Measurements from ENCODE around the gene PCGF1. TPM values are rescaled to one million over a fixed set of nuclear protein-coding genes. Genes with fewer than 3 reads are reported as not detected.

Gene PCGF1
- total and polyA plus RNA-seq, 9 of the 15 experiments (the other 6 are each of a cell fraction or from before 2014, with no cell fraction given) = 20.3 to 45.7 (median 29.3) TPM

GRCh38 chr2:74553892-74554819 is 46.7 kb upstream of the PCGF1 start, which contains the start of the genes DOK1 and LOXL3 (continued):
- TF ChIP-seq, protein P1, sequence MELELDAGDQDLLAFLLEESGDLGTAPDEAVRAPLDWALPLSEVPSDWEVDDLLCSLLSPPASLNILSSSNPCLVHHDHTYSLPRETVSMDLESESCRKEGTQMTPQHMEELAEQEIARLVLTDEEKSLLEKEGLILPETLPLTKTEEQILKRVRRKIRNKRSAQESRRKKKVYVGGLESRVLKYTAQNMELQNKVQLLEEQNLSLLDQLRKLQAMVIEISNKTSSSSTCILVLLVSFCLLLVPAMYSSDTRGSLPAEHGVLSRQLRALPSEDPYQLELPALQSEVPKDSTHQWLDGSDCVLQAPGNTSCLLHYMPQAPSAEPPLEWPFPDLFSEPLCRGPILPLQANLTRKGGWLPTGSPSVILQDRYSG (tag; conservative IDR thresholded peaks at IDR 0.05; ENCODE audit: low read depth) = no peak
- no peak for TF ChIP-seq POU5F1 (IDR thresholded peaks at IDR 0.05; ENCODE audit: borderline replicate concordance, low read depth, low read length, partially characterized antibody)
- TF ChIP-seq NCOA6 (IDR thresholded peaks at IDR 0.05) = no peak

DNA sequence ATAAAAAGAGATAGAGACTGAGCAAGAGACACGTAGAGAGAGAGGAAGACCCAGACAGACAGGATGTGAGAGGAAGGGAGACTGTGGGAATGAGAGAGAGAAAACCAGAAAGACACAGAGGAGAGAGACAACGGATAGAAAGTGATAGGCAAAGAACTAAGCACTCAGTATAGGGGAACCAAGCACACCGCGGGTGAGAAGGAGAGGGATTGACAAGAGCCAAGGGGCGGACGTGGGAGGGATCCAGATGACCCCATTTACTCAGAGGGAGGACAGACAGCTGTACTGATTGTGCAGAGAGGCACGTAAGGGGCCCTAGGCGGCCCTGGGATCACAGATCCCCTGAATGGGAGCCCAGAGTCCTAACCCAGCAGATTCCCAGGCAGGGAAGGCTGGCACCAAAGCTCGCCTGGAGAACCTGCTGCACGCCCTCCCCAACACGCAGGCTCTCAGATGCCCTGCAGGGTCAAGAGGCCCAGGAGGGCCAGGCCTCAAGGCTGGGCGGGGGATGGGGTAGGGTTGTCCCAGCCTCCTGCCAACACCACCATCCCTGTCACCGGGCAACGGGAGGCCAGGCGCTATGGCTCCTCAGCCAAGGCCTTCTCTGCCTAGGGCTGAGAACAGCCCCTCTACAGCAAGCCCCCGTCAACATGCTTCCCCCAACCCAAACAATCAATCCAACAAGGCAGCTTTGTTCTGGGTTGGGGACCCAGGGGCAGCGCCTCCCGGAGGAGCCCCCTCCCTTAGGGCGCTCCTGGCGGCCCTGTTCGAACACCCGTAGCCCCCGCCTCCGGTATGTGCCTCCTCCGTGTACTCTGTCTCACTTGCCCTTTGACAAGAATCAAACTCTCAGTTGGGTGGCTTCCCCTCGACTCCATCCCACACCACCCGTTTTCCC is 45.7 kb upstream of the PCGF1 start:
- FAIRE-seq (peak; percentile 11), DNase-seq (ENCODE audit: extremely low read depth in 1 of 4, low spot score in 3 of 4) (peak in 1 of 4 experiments; percentile 27), ATAC-seq (no peak)
- peaks cover 16% of the 10 kb centered on the region; the same call in 2 of the 3 replicates for H3K79me2 ChIP-seq (ENCODE audit: control insufficient read depth, insufficient read depth, low read length)
- peaks cover 22 to 64% of the 10 kb centered on the region in 2 experiments for H3K4me1 ChIP-seq (replicated peaks in 1 of 2; ENCODE audit: control insufficient read depth in 2 of 2, insufficient read depth in 2 of 2, low read length in 2 of 2)
- H3K9ac ChIP-seq (ENCODE audit: insufficient read depth in 1 of 2, low read depth in 2 of 2, low read length in 2 of 2) = peak overlapping the region; percentile 83 to 99; a peak in 3 of 4 replicates
- H2AFZ ChIP-seq (ENCODE audit: low read depth, low read length) = peak overlapping the region; percentile 90
- BruUV-seq (replicated peaks) = TSS peak; percentile 69
- POLR2A ChIA-PET = interaction anchor here (0.6 to 1.1 kb wide), 2 partner anchors 22 to 44 kb away, joined by 4 to 5 read pairs; no protein-coding TSS in a partner anchor
- intact Hi-C loops (cut with micrococcal nuclease) = no loop called here
- in situ Hi-C loops (cut with MboI) = no loop called here
- no peaks in the 10 kb centered on the region for H4K20me1 ChIP-seq (replicated peaks; ENCODE audit: control insufficient read depth, insufficient read depth, low read length)
- no peaks in the 10 kb centered on the region for H3K9me3 ChIP-seq (replicated peaks; ENCODE audit: control insufficient read depth, insufficient read depth, low read depth, low read length)
- CTCF ChIA-PET (ENCODE audit: low intra/inter-chr PET ratio) = interaction anchor here (0.5 kb wide), 1 partner anchor 301 kb away, joined by 3 read pairs; no protein-coding TSS in a partner anchor
- WGBS (ENCODE audit: insufficient coverage, low coverage, missing lambda C conversion rate) = 46% methylated on average over 17 of the region's 27 CpGs
- H3K4me2 ChIP-seq (ENCODE audit: insufficient read depth, low read length) = peak overlapping the region; percentile 95
- peaks cover 17% of the 10 kb centered on the region; the same call in 1 of the 3 replicates for H3K36me3 ChIP-seq (ENCODE audit: control insufficient read depth, insufficient read depth, low read length)
- H3K9me1 ChIP-seq (ENCODE audit: control insufficient read depth, insufficient read depth, low read length) = no peaks in the 10 kb centered on the region
- no peak overlapping the region; the same call in 1 of the 2 replicates for H3K4me3 ChIP-seq
- H3K27me3 ChIP-seq (ENCODE audit: control insufficient read depth in 2 of 2, insufficient read depth in 2 of 2, low read length in 2 of 2) = no peaks in the 10 kb centered on the region
- H3K27ac ChIP-seq (ENCODE audit: extremely low read depth, low read depth, low read length) = peak overlapping the region; percentile 92; the same call in 1 of the 3 replicates
- TF ChIP-seq EP300 (IDR thresholded peaks at IDR 0.05; ENCODE audit: low read length) (no peak), DPF2 (IDR thresholded peaks at IDR 0.05) (no peak), CCAR2 (IDR thresholded peaks at IDR 0.05; ENCODE audit: low read depth, low read length) (no peak), ZFP91 (CRISPR knock-in tag; IDR thresholded peaks at IDR 0.05) (no peak), BCL6 (CRISPR knock-in tag; IDR thresholded peaks at IDR 0.05) (no peak), IFI16 (CRISPR knock-in tag; IDR thresholded peaks at IDR 0.05) (no peak)

All from K562 (cell line).